Upper lobe of right lung (tissue), 1 donor: Measurements from ENCODE around the gene RPTOR. TPM values are rescaled to one million over a fixed set of nuclear protein-coding genes. Genes with fewer than 3 reads are reported as not detected.
A peak's percentile ranks its signal among the peaks of the same experiment; 100 is the strongest.

Experiments used
- ATAC-seq: fragments of 200-7000 bp; cut with Tn5 transposase; one replicate; pipeline ENCODE4 v1.9.1; 2020; ENCODE audit warnings: mild to moderate bottlenecking, moderate library complexity
- DNase-seq: peaks from one replicate; pipeline ENCODE4 v3.0.0-alpha.2; 2020
- H3K27ac ChIP-seq: fragments of 200-600 bp; one replicate; pipeline ENCODE4 v1.8.0; 2022
- H3K27me3 ChIP-seq: fragments of 200-600 bp; one replicate; pipeline ENCODE4 v1.8.0; 2022; ENCODE audit warnings: mild to moderate bottlenecking
- H3K36me3 ChIP-seq: fragments of 200-600 bp; one replicate; pipeline ENCODE4 v1.8.0; 2022
- H3K4me1 ChIP-seq: fragments of 200-600 bp; one replicate; pipeline ENCODE4 v1.8.0; 2022
- H3K4me3 ChIP-seq: fragments of 200-600 bp; one replicate; pipeline ENCODE4 v1.8.0; 2022; ENCODE audit warnings: mild to moderate bottlenecking
- H3K9me3 ChIP-seq: fragments of 200-600 bp; one replicate; pipeline ENCODE4 v1.8.0; 2022
- intact Hi-C: fragments of 100-400 bp; cut with DNase I; formaldehyde crosslinking; loops from one replicate; pipeline ENCODE4 v1.11.0; 2022
- total RNA-seq: library from RNA; stranded (reverse); fragmentation: NEBNext Ultra II Directional; extraction: Animal tissue kit (Norgen Biotek cat#: 25700); gene quantifications from one replicate; pipeline ENCODE4 v1.2.1, GENCODE V29; 2021
- TF ChIP-seq, protein P1 (sequence below): fragments of 200-600 bp; IDR thresholded peaks from one replicate; pipeline ENCODE4 v1.8.0; 2022; ENCODE audit warnings: antibody characterized with exemption
- donor health status: DM: no; HTN: yes; CAD: no; lungs with severe emphysema.

The RPTOR gene
- total RNA-seq, 1 donor from 2014 or later = 35.4 TPM

- TF ChIP-seq, protein P1, sequence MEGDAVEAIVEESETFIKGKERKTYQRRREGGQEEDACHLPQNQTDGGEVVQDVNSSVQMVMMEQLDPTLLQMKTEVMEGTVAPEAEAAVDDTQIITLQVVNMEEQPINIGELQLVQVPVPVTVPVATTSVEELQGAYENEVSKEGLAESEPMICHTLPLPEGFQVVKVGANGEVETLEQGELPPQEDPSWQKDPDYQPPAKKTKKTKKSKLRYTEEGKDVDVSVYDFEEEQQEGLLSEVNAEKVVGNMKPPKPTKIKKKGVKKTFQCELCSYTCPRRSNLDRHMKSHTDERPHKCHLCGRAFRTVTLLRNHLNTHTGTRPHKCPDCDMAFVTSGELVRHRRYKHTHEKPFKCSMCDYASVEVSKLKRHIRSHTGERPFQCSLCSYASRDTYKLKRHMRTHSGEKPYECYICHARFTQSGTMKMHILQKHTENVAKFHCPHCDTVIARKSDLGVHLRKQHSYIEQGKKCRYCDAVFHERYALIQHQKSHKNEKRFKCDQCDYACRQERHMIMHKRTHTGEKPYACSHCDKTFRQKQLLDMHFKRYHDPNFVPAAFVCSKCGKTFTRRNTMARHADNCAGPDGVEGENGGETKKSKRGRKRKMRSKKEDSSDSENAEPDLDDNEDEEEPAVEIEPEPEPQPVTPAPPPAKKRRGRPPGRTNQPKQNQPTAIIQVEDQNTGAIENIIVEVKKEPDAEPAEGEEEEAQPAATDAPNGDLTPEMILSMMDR = no peak
- intact Hi-C loops = no loop called here
- H3K4me3 ChIP-seq = no peak overlapping the region
- H3K4me1 ChIP-seq = peaks cover 3% of the 10 kb centered on the region
- H3K36me3 ChIP-seq = peaks cover 3% of the 10 kb centered on the region
- no peaks in the 10 kb centered on the region for H3K27me3 ChIP-seq
- ATAC-seq (peak; percentile 22), DNase-seq (no peak)
- H3K27ac ChIP-seq = no peak overlapping the region
- no peaks in the 10 kb centered on the region for H3K9me3 ChIP-seq
Observed at GRCh38 chr17:80630560-80631120, 86.0 kb downstream of the RPTOR start.

DNA sequence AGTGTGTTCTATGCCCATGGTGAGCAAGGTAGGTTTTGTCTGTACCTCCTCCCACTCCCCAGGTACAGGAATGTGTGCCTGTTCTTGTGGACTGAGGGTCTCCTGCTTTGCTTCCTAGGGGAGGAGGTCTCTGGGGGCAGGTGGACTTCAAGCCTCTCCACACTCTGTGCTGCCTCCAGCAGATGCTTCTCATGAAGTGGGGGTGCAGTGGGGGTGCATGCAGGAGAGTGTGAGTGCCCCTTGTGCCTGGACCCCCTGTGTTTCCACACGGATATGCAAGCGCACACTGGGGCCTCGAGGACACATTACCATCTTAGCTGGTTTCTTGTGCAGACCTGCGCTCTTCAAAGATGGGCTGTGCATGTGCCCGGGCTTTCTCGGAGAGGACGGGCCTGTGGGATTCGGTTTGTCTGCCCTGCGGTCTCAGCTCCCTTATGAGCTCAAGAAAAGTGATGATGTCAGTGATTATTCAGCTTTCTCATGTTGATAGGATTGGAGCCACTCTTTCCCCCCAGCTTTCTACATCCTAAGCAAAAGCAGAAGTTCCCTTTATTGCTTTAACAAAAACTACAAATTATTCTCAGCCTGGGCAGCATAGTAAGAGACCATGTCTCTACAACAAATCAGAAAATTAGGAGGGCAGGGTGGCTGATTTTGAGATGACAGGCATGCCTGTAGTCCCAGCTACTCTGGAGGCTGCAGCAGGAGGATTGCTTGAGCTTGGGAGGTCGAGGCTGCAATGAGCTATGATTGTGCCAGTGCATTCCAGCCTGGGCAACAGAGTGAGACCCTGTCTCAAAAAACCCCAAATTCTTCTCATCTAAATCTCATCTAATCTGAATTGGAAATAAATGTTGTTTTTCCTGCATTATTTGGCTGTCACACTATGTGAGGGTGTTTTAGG is 86.8 kb downstream of the RPTOR start:
- Histone ChIP-seq H3K27ac (no peak overlapping the region), H3K4me1 (peaks cover 3% of the 10 kb centered on the region), H3K36me3 (peaks cover 3% of the 10 kb centered on the region), H3K4me3 (no peak overlapping the region), H3K27me3 (no peaks in the 10 kb centered on the region), H3K9me3 (no peaks in the 10 kb centered on the region)
- ATAC-seq = no peak
- TF ChIP-seq, protein P1 = no peak
- intact Hi-C loops = no loop called here
- DNase-seq = no peak

- DNase-seq (no peak), ATAC-seq (no peak)
- Histone ChIP-seq H3K27me3 (no peaks in the 10 kb centered on the region), H3K36me3 (no peaks in the 10 kb centered on the region), H3K4me1 (peaks cover 3% of the 10 kb centered on the region), H3K9me3 (no peaks in the 10 kb centered on the region), H3K4me3 (no peak overlapping the region), H3K27ac (no peak overlapping the region)
- intact Hi-C loops = no loop called here
- TF ChIP-seq, protein P1 = no peak
Observed at GRCh38 chr17:80632046-80632581, 87.5 kb downstream of the RPTOR start.

DNA sequence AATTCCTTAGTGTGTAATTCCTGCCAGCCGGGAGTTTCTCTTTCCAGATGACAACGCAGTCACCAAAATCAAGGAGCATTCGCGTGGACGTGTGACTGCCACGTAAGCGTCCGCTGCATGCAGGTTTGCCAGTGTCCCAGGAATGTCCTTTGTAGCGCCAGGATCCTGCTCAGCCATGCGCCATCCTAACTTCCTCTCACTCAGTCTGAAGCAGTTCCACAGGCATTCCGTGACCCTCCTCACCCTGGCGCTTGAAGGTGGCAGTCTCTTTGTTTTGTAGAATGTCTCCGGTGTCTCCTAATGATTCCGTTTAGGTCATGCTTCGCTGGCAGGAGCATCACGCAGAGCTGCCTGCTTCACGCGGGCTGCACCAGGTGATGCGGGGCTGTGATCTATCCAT is 88.6 kb downstream of the RPTOR start:
- H3K36me3 ChIP-seq = no peaks in the 10 kb centered on the region
- ATAC-seq (no peak), DNase-seq (no peak)
- TF ChIP-seq, protein P1 = no peak
- no peak overlapping the region for H3K27ac ChIP-seq
- intact Hi-C loops = no loop called here
- no peak overlapping the region for H3K4me3 ChIP-seq
- no peaks in the 10 kb centered on the region for H3K9me3 ChIP-seq
- peaks cover 3% of the 10 kb centered on the region for H3K4me1 ChIP-seq
- H3K27me3 ChIP-seq = no peaks in the 10 kb centered on the region

DNA sequence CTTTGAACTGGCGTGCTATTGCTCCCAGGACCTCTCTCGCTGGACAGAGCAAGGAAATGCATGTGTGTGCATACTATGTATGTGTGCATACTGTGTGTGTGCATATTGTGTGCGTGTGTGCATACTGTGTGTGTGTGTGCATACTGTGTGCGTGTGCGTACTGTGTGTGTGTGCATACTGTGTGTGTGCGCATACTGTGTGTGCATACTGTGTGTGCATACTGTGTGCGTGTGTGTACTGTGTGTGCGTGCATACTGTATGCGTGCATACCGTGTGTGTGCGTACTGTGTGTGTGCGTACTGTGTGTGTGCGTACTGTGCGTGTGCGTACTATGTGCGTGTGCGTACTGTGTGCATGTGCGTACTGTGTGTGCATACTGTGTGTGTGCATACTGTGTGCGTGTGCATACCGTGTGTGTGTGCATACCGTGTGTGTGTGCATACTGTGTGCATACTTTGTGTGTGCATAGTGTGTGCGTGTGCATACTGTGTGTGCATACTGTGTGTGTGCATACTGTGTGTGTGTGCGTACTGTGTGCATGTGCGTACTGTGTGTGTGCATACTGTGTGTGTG is 89.4 kb downstream of the RPTOR start:
- Histone ChIP-seq H3K4me1 (peaks cover 3% of the 10 kb centered on the region), H3K4me3 (no peak overlapping the region), H3K36me3 (no peaks in the 10 kb centered on the region), H3K27me3 (no peaks in the 10 kb centered on the region), H3K27ac (no peak overlapping the region), H3K9me3 (no peaks in the 10 kb centered on the region)
- intact Hi-C loops = no loop called here
- ATAC-seq (no peak), DNase-seq (no peak)
- TF ChIP-seq, protein P1 = no peak
